Skin epidermis (tissue), 12 donors: ENCODE results near the gene ELOVL3.
"Not testable (repeated sequence)": the region's sequence is repeated elsewhere in the genome, so short reads cannot be mapped to it uniquely, and the experiment has no call there.

Source experiments
- H3K27ac ChIP-seq, 21 experiments: fragments of 200-600 bp; sonication (generic) in 11 of 21; one replicate each; pipeline ENCODE4 v1.5.0; 2020; ENCODE audit warnings: mild to moderate bottlenecking in 3 of 21, inconsistent platforms in 2 of 21, moderate library complexity in 2 of 21
- H3K4me3 ChIP-seq, 7 experiments: fragments of 200-600 bp; sonication (generic) in 2 of 7; one replicate each; pipeline ENCODE4 v1.5.0; 2020; ENCODE audit warnings: inconsistent platforms in 2 of 7, mild to moderate bottlenecking in 2 of 7, moderate library complexity in 1 of 7

The ELOVL3 gene

DNA sequence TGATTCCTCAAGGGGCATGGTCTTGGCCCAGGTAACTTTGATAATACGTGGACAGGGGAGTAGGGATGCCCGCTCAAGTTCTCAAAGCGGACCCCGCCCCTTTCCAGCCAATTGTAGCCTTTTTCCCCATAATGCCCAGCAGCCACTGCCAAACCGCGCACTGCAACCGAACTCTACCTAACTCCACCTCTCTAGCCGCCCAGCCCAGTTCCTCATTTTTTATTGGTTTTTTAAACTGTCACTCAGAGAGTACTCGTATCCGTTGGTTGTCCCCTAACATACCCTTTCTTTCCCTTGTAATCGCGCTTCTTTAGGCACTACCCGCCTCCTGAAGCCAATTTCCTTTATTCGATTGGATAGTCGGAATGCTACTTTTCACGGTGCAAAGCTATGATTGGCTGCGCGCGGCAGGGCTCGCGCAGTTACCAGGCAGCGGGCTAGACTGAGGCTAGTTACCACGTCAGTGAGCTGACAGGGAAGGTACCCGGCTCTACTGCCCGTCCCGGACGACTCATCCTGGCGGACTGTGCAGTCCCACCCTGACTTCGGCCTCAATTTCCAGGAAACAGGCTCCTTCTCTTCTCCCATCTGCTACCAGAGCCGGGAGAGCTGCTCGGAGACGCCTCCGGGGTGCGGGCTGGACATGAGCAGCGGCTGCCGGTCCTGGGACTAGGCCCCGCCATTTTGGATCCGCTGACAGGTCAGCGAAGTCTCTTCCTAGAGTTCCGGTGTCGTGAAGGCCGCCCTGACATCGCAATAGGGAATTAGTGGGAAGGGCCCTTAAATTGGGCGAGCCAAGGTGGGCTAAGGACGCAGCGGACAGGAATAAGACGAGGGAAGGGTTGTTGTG lies 19.2 kb downstream of the ELOVL3 start, which contains the start of gene GBF1:
GBF1 (plus strand) TSS at position 451 of the 850 bp plus-strand sequence. CDS start 13,407 bp downstream, outside the sequence.
- peak within 1 kb of the TSS; percentile 60 to 93 (median 89) for H3K27ac ChIP-seq
- peak within 1 kb of the TSS; percentile 59 to 96 (median 79) for H3K4me3 ChIP-seq

GRCh38 chr10:102245932-102246251 lies 19.8 kb downstream of the ELOVL3 start:
- H3K27ac ChIP-seq = peak overlapping the region; percentile 60 to 93 (median 89)
- H3K4me3 ChIP-seq = peak overlapping the region; percentile 59 to 96 (median 79)

DNA sequence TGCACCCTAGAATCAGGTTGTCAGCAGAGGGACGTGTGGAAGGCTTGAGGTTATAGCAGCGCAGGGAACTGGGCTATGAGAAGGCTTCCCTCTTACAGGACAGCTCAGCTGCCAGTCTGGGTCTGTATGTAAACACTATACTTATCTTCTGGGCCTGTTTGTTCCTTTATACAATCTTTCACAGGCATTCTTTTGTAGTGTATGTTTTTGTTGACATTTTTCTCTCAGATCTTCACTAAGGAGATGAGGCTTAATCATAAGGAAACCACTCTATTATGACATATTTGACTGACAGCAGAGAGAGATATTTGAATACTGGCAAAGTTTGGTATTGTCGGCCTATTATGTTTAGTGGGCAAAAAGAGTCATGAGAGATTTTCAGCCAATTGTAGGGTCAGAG lies 20.2 kb downstream of the ELOVL3 start:
- peak overlapping the region in 18 of 21 experiments; percentile 77 to 93 (median 89) for H3K27ac ChIP-seq

DNA sequence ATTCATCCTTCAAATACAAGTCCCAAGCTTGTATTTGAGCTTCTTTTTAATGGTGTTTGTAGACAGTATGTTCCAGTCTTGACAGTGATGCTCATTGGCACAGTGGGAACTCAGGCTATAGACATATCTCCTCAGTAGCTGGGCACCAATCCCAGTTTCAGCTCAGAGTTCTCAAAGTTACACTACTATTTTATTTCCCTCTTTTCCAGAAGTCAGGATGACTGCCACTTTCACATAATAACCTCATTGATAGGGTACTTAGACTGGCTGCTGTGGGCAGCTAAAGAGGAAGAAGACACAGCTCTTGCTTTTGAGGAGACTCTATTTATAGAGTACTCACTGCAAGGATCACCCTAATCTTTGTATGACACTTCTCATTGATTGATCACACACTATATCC lies 21.6 kb downstream of the ELOVL3 start:
- H3K4me3 ChIP-seq = no peak overlapping the region
- H3K27ac ChIP-seq = no peak overlapping the region

More for the DNA sequence above, 20.2 kb downstream of the ELOVL3 start:
- peak overlapping the region; percentile 59 to 96 (median 79) for H3K4me3 ChIP-seq

GRCh38 chr10:102252508-102252907 lies 26.4 kb downstream of the ELOVL3 start:
- H3K27ac ChIP-seq, H3K4me3 ChIP-seq: not testable (repeated sequence)

DNA sequence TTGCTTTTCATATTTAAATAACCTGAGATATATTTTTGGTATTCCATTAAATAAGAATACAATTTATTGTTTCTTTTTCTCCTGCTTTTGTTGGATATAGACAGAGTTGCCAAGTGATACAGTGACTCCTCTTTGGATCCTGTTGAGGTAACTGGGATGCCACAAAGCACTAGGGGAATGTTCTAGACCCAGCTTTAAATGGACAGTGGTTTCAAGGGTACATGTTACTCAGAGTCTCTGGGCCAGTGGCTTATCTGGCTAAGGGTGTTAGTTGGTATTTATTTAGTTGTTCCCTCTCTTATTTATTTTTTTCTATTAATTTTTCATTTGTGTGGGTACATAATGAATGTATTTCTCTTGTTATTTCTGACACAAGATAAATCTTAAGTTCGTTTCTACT lies 28.3 kb downstream of the ELOVL3 start:
- Histone ChIP-seq H3K4me3 (no peak overlapping the region), H3K27ac (no peak overlapping the region)

GRCh38 chr10:102255404-102255803 lies 29.3 kb downstream of the ELOVL3 start:
- no peak overlapping the region for H3K27ac ChIP-seq
- H3K4me3 ChIP-seq = no peak overlapping the region

- H3K27ac ChIP-seq = no peak overlapping the region
Observed at GRCh38 chr10:102261196-102261595, 35.1 kb downstream of the ELOVL3 start.

DNA sequence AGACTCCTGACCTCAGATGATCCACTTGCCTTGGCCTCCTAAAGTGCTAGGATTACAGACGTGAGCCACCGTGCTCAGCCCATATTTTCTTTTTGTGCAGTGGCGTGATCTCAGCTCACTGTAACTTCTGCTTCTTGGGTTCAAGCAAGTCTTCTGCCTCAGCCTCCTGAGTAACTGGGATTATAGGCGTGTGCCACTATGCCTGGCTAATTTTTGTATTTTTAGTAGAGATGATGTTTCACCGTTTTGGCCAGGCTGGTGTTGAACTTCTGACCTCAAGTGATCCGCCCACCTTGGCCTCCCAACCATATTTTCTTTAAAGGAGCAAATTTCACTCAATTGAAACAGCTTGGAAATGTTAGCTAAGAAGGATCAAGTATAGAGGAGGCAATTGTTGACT lies 35.7 kb downstream of the ELOVL3 start:
- no peak overlapping the region for H3K4me3 ChIP-seq
- H3K27ac ChIP-seq = no peak overlapping the region

More at GRCh38 chr10:102261196-102261595, 35.1 kb downstream of the ELOVL3 start:
- no peak overlapping the region for H3K4me3 ChIP-seq

DNA sequence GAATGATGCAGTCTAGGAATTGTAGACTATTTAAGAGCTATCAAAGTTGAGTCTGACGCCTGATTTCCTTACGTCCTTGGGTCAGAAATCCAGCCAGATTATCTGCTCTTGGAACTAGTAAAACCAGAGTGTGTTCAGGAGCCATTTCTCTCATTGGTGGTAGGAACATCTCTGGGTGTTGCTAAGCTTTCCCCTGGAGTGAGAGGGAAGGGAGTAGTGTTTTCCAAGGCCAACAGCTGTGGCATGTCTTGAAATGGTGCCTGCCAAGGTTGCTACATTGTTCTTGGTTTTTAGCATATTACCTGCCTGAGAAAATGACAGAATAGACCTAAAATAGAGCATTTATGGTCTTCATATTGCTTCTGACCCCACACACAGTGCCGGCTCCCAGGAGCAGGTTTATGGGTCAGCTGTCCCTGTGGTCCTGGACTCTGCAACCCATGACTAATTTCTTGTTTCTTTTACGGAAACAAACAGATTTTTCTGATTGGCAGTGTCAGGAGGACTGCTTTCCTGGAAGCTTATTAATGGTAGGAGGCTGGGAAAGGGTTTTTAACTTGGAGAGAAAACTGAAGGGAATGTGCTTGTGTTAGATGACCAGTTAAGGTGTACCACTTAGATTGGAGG lies 36.8 kb downstream of the ELOVL3 start:
- Histone ChIP-seq H3K4me3 (no peak overlapping the region), H3K27ac (no peak overlapping the region)

- Histone ChIP-seq H3K4me3 (no peak overlapping the region), H3K27ac (no peak overlapping the region)
Observed at GRCh38 chr10:102264371-102264770, 38.3 kb downstream of the ELOVL3 start.

GRCh38 chr10:102266670-102267069 lies 40.6 kb downstream of the ELOVL3 start:
- no peak overlapping the region for H3K27ac ChIP-seq
- H3K4me3 ChIP-seq = no peak overlapping the region

DNA sequence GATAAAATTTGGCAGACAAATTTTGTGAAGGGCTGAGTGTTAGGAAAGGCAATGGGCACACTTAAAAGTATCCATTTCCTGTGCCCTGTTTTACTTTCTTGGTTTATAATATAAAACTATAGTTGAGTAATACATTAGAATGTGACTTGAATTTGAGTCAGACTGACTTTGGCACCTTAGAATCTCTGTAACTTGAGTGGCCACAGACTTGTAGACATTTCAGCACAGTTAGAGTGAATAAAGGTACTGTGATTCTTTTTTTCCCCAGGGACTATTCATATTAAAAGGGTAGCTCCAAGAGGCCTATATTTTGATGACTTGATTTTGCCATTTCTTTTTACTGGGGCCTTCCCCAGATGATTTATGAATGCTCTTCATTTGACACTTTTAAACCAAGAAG lies 41.6 kb downstream of the ELOVL3 start:
- H3K27ac ChIP-seq = peak overlapping the region in 3 of 21 experiments; percentile 7 to 54 (median 15)
- no peak overlapping the region for H3K4me3 ChIP-seq

DNA sequence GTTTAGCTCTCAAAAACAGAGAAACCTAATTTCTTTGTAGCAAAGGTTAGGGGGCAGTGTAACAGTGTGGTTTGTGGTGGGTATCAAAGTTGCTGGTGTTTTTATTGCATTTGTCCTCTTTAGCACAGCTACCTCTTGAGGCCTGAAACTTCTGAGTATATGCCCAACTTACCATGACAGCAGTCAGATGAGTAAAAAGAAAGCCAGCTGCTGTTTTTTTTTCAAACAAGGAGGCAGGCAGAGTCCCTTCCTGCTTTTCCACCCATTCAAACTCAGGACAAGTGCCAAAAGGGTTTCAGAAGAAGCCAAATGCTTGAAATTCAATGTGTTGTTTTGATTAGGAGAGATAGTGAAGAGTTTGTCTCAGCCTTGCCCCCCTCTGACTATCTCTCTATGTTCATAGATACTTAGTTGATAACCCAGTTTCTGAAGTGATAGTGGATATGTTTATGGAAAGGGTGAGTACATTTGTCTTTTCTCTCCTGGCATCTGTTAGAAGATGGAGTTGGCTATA lies 42.3 kb downstream of the ELOVL3 start:
- peak overlapping the region in 5 of 21 experiments; percentile 5 to 54 (median 32) for H3K27ac ChIP-seq
- no peak overlapping the region for H3K4me3 ChIP-seq

DNA sequence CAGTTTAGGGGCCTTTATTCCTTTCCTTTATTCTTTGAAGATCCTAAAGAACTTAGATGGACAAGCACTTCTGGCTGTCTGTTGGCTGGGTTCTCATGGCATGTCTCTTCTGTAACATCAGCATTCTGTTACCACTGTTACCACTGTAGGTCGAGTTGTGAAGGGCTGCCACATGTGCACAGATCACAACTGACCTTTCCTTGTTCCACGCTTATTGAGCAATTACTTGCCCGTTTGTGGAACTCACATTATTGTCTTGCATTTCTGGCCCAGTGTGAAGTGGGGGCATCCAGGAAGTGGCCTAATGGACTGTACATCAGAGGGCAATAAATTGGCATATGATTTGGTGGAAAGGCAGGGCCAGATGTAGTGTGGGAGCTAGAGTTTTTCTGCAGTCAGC lies 42.9 kb downstream of the ELOVL3 start:
- Histone ChIP-seq H3K4me3 (no peak overlapping the region), H3K27ac (peak overlapping the region in 3 of 21 experiments; percentile 5 to 47 (median 7))

GRCh38 chr10:102274062-102274461 lies 48.0 kb downstream of the ELOVL3 start:
- no peak overlapping the region for H3K4me3 ChIP-seq
- H3K27ac ChIP-seq = no peak overlapping the region

DNA sequence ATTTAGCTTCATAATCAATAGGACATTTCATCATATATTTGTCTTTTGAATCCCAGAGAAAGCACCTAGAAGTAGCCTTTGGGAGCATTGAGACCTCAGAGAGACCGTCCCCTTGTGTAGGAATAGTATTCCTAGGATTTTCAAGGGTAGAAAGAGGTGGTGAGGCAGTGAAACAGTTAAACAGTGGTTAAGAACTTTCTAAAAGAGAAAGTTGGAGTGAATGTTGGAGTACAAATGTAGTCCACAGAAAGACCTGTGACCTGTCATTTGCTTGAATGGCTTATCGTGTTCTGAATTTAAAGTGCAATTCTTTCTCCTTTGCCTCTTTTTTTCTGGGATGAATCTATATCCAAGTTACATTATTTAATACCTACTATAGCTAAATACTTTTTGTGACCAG lies 49.2 kb downstream of the ELOVL3 start:
- Histone ChIP-seq H3K27ac (no peak overlapping the region), H3K4me3 (no peak overlapping the region)

DNA sequence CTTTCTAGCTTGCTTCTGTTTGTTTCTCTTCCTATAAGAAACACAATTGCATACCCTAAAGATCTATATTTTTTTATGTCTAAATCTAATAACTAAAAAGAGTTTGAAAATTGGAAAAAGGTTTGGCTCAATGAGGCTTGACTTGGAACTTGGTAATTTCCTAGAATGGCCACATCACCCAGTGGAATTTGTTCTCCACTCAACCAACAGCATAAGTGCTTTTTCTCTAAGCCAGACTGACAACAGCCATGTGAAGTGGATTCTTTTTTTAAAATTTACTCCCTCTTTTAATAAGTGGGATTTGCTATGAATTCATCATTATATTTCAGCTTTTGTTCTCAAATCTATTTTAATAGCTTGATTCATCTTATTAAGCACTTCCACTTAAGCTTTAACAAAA lies 53.0 kb downstream of the ELOVL3 start:
- Histone ChIP-seq H3K4me3 (no peak overlapping the region), H3K27ac (no peak overlapping the region)
